Tibial artery (tissue), 4 donors: ENCODE results near the gene LIPG.
"Not testable (repeated sequence)": the region's sequence is repeated elsewhere in the genome, so short reads cannot be mapped to it uniquely, and the experiment has no call there.

Source experiments
- DNase-seq, 2 donors: peaks; one replicate each; pipeline ENCODE4 v3.0.0-alpha.2; 2019
- H3K27ac ChIP-seq, 2 donors: fragments of 200-600 bp; sonication (generic) in 1 of 2; 1 replicate in 1 of 2; 2 replicates in 1 of 2; pipeline ENCODE4 v1.5.1; 2018 to 2019; ENCODE audit warnings: mild to moderate bottlenecking in 1 of 2
- H3K27me3 ChIP-seq, 2 donors: fragments of 200-600 bp; sonication (generic) in 1 of 2; one replicate each; pipeline versions ENCODE4 v1.5.1 to v1.6.0; 2016 to 2019
- H3K36me3 ChIP-seq, 3 donors: fragments of 200-600 bp; sonication (generic) in 2 of 3; one replicate each; pipeline ENCODE4 v1.5.1; 2016 to 2019; ENCODE audit warnings: mild to moderate bottlenecking in 2 of 3
- H3K4me1 ChIP-seq, 4 donors: fragments of 200-600 bp; sonication (generic) in 2 of 4; 1 replicate in 3 of 4; 2 replicates in 1 of 4; pipeline ENCODE4 v1.5.1; 2016 to 2019
- H3K4me3 ChIP-seq, 2 donors: fragments of 200-600 bp; sonication (generic) in 1 of 2; 1 replicate in 1 of 2; 2 replicates in 1 of 2; pipeline ENCODE4 v1.5.1; 2018 to 2019; ENCODE audit warnings: mild to moderate bottlenecking in 2 of 2
- H3K9me3 ChIP-seq, 3 donors: fragments of 200-600 bp; sonication (generic) in 1 of 3; one replicate each; pipeline ENCODE4 v1.5.1; 2016 to 2019
- CTCF ChIP-seq, 2 experiments: fragments of 200-600 bp in 1 of 2; fragments of 450-650 bp in 1 of 2; IDR thresholded peaks; one replicate each; pipeline ENCODE4 v1.5.1; 2017 to 2019; ENCODE audit warnings: antibody characterized with exemption in 2 of 2, mild to moderate bottlenecking in 1 of 2, moderate library complexity in 1 of 2
- intact Hi-C: fragments of 100-400 bp; cut with DNase I; formaldehyde crosslinking; loops from one replicate; pipeline ENCODE4 v1.15.0; 2023; ENCODE audit warnings: low total_unique reads

LIPG gene

GRCh38 chr18:49558356-49558755 lies 3.5 kb upstream of the LIPG start:
- intact Hi-C loops: no loop called here
- Histone ChIP-seq H3K27me3 (peaks cover 0 to 54% of the 10 kb centered on the region in 2 donors), H3K4me3 (no peak overlapping the region), H3K36me3 (no peaks in the 10 kb centered on the region), H3K27ac (no peak overlapping the region), H3K4me1 (peaks cover 0 to 29% (median 23%) of the 10 kb centered on the region in 4 donors), H3K9me3 (no peaks in the 10 kb centered on the region)
- no peak for DNase-seq
- TF ChIP-seq CTCF (IDR thresholded peaks at IDR 0.05): no peak

GRCh38 chr18:49559326-49559931 lies 2.4 kb upstream of the LIPG start:
- H3K27ac ChIP-seq, intact Hi-C loops, H3K9me3 ChIP-seq, H3K4me3 ChIP-seq, H3K36me3 ChIP-seq: not testable (repeated sequence)
- H3K27me3 ChIP-seq: peaks cover 0 to 61% of the 10 kb centered on the region in 2 donors
- DNase-seq: peak in 1 of 2 donors; percentile 6
- peaks cover 0 to 30% (median 23%) of the 10 kb centered on the region in 4 donors for H3K4me1 ChIP-seq
- TF ChIP-seq CTCF (IDR thresholded peaks at IDR 0.05): peak; percentile 22 to 32

- peaks cover 0 to 62% of the 10 kb centered on the region in 2 donors for H3K27me3 ChIP-seq
- intact Hi-C loops: no loop called here
- TF ChIP-seq CTCF (IDR thresholded peaks at IDR 0.05): no peak
Measured at GRCh38 chr18:49560277-49560623, 1.6 kb upstream of the LIPG start.

GRCh38 chr18:49560624-49561288 lies 1.1 kb upstream of the LIPG start:
- no peaks in the 10 kb centered on the region for H3K9me3 ChIP-seq
- H3K27me3 ChIP-seq: peaks cover 0 to 67% of the 10 kb centered on the region in 2 donors
- H3K4me3 ChIP-seq: peak overlapping the region; percentile 26 to 47
- DNase-seq: peak in 1 of 2 donors; percentile 58
- no peak overlapping the region for H3K27ac ChIP-seq
- intact Hi-C loops: no loop called here
- no peak for TF ChIP-seq CTCF (IDR thresholded peaks at IDR 0.05)
- H3K36me3 ChIP-seq: no peaks in the 10 kb centered on the region
- peaks cover 0 to 30% (median 23%) of the 10 kb centered on the region in 4 donors for H3K4me1 ChIP-seq

More at GRCh38 chr18:49560277-49560623, 1.6 kb upstream of the LIPG start:
- Histone ChIP-seq H3K9me3 (no peaks in the 10 kb centered on the region), H3K4me1 (peaks cover 0 to 30% (median 23%) of the 10 kb centered on the region in 4 donors), H3K36me3 (no peaks in the 10 kb centered on the region), H3K27ac (no peak overlapping the region), H3K4me3 (no peak overlapping the region)
- no peak for DNase-seq

- no peak overlapping the region for H3K27ac ChIP-seq
- no peak for TF ChIP-seq CTCF (IDR thresholded peaks at IDR 0.05)
- peaks cover 0 to 64% of the 10 kb centered on the region in 2 donors for H3K27me3 ChIP-seq
- intact Hi-C loops: no loop called here
- peaks cover 0 to 30% (median 23%) of the 10 kb centered on the region in 4 donors for H3K4me1 ChIP-seq
- no peak for DNase-seq
- no peaks in the 10 kb centered on the region for H3K36me3 ChIP-seq
- peak overlapping the region in 1 of 2 donors; percentile 47 for H3K4me3 ChIP-seq
- H3K9me3 ChIP-seq: no peaks in the 10 kb centered on the region
Measured at GRCh38 chr18:49562481-49563129, 748 bp downstream of the LIPG start.
